ENCODE results near the gene ZFPL1.

Gene ZFPL1

DNA sequence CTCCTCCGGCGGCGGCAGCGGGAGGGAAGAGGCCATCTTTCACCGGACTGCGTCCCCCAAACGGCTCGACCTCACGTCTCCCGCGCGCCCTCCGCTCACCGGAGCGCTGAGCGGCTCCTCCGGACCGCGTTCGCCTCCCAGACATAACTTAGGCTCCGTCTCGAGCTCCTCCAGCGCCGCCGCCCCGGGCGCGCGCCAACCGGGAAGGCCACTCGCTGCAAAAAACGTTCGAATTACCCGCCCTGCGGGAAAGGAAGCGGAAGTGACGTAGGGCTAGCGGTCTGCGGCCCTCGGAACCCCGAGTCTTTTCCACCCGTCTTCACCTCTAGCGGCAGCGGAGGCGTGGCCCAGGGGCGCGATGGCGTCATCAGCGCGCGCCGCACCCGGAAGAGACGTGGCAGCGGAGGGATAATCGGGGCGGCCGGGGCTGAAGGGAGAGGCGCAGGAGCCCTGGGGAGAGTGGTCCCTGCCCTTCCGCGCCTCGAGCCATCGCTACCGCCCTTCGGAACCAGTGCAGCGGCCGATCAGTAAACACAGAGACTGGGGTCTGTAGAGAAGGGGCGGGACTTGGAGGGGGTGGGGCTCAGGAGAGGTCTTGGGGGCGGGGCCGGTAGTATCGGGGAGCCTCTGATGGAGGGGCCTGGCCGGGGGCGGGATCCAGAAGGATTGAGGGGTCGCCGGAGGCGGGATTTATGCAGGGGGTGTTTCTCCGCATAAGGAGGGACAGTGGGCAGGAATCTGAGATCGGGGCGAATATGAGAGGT lies at the start of gene ZFPL1, which contains the start of gene CDCA5:
Gene ZFPL1, plus strand, starts transcription at position 389 of the 764 bp plus-strand sequence. CDS start 477 bp downstream, outside the sequence.
Gene CDCA5, minus strand, starts transcription at position 207 of the 764 bp plus-strand sequence. Its CDS starts 62 bp downstream, at position 145.
- peak; percentile 99 for DNase-seq

DNA sequence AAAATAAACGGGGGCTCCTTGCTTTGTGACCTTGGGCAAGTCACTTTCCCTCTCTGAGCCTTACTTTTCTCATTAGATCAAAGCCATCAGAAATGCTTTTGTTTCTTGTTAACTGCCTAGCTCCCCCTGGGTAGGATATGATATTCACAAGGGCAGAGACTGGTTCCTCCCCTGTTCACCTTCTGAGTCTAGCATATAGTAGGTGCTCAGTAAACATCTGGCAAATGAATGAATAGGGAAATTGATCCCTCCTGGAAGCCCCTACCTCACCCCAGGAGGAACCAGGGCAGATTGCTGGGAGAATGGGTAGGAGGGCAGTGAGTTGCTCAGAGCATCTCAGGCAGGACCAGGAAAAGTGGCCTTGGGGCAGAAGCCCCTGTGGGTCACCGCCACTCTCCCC lies 49.6 kb upstream of the ZFPL1 start:
- no peak for DNase-seq

DNA sequence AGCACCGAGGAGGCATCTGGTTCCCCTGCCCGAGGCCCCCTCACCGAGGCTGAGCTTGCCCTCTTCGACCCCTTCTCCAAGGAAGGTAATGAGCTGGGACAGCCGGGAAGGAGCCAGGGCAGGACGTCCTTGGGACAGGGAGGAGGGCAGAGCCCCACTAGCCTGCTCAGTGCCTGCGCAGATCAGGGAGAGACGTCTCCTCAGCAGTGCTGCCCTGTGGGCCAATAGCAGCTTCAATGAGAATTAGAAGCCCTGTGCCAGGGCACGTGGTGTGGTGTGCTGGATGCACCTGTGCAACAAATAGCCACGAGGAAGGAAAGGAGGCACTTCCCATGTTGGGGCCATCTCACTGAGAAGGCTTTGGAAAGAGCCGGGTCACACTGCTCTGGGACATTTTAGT lies 48.4 kb upstream of the ZFPL1 start:
- DNase-seq: no peak

DNA sequence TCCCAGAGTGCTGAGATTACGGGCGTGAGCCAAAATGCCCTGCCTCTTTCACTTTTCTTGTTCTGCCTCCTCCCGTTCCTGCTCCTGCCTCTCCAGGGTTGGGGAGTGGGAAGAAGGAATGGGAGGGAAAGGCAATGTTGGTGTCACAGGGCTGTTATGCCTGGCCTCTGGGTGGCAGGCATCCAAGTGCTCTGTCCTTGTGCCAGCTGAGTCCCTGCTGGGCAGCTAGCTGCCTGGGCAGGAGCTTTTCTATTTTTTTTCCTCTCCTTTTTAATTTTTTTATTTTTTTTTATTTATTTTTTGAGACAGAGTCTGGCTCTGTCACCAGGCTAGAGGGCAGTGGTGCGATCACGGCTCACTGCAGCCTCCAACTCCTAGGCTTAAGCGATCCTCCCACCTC lies 47.1 kb upstream of the ZFPL1 start:
- no peak for DNase-seq

DNA sequence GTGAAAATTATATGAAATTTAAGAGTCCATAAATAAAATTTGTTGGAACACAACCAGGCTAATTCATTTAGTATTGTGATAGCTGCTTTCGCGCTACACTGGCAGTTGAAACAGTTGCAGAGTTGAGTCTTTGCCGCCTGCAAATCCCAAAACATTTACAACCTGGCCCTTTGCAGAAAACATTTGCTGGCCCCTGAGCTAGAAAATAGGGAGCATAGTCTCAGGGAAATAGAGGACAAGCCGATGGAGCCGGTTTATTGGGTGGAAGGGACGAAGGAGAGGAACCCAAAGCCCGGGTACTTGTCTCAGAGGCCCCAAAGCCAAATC lies 43.5 kb upstream of the ZFPL1 start:
- DNase-seq: no peak

DNA sequence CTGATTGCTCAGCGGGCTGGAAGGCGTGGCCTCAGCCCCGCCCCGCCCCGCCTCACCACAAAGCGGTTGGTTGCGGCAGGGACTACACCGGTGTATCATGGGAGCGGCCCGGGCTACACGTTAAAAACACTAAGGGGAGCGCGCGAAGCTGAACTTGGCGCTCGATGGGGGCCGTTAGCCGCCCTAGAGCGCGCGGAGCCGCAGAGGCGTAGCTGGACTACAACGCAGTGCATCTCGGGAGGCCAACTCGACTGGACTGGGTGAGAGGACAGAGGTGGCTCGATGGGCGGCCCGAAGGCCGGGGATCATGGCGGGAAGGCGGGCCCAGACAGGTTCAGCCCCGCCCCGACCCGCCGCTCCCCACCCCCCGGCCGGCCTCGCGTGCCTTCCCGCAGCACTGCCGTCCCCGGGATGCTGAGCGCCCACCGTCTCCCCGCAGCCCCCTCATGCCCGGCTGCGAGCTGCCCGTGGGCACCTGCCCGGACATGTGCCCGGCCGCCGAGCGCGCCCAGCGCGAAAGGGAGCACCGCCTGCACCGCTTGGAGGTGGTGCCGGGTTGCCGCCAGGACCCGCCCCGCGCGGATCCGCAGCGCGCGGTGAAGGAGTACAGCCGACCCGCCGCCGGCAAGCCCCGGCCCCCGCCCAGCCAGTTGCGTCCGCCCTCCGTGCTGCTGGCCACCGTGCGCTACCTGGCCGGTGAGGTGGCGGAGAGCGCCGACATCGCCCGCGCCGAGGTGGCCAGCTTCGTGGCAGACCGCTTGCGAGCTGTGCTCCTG lies 43.0 kb upstream of the ZFPL1 start, which contains the start of gene SAC3D1:
Gene SAC3D1, plus strand, starts transcription at position 364 of the 776 bp plus-strand sequence. Its CDS starts 83 bp downstream, at position 447.
- peak; percentile 94 for DNase-seq

DNA sequence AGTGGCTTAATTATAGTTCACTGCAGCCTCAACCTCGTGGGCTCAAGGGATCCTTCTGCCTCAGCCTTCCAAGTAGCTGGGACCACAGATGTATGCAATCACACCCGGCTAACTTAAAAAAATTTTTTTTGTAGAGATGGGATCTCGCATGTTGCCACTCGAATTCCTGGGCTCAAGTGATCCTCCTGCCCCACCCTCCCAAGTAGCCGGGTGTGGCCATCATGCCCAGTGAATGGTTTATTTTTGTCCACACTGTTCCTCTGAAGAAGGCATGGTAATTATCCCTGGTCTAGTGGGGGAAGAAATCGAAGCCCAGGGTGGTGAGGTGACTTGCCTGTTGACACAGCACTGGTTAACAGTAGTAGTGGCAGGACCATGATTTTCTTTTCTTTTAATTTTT lies 41.1 kb upstream of the ZFPL1 start:
- DNase-seq: no peak

DNA sequence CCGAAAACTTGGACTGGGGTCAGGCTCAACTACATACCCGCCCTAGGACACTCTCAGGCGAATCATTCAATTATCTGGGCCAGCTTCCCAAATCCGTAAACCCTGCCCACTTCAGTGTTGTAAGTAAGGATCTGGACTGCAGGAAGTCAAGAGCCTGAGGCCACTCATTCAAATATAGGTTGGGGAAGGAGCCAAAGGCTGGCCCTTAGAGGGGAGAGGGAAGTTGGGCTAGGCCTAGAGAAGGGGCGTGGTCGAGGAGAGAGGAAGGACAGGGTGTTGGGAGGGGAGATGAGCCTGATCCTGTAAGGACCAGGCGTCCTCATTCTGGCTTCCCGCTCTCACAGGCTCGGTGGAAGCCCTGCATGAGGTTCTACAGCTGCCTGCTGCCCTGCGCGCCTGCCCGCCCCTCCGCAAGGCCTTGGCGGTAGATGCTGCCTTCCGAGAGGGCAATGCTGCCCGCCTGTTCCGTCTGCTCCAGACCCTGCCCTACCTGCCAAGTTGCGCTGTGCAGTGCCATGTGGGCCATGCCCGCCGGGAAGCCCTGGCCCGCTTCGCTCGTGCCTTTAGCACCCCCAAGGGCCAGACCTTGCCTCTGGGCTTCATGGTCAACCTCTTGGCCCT lies 40.0 kb upstream of the ZFPL1 start:
- no peak for DNase-seq

DNA sequence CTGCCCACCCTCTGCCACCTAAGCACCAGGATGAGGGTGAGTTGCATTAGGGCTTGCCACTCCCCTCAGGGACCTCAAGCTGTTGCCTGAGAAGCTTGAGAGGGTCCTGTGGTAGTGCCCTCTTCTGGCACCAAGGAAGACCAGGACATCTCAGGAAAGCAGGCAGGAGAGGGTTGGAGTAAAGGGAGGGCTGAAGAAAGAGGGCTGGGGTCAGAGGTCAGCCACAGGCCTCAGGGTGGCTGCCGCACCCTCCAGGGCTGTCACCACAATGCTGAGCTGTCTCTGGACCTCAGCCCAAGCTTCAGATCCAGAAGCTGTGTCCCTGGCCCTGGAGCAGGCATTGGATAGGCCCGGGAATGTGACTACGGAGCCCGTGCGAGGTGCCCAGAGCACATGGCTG lies 39.0 kb upstream of the ZFPL1 start:
- DNase-seq: no peak

DNA sequence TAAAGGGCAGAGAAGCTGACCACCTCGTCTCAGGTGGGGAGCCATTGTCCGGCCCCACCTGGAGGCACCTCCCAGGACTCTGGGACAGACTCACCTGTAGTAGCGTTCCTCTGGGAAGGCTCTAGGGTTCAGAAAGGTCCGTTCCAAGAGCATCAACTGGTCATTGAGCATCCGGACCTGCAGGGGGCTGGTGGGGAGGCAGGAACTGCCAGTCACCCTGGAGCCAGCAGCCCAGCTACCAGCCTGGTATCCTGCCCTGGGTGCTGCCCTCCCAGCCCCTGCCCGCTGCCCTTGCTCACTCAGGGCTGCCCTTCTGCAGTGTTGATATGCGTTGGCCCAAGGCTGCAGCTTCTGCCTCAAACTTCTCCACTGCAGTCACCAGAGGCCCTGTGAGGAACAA lies 38.3 kb upstream of the ZFPL1 start:
- DNase-seq: no peak

DNA sequence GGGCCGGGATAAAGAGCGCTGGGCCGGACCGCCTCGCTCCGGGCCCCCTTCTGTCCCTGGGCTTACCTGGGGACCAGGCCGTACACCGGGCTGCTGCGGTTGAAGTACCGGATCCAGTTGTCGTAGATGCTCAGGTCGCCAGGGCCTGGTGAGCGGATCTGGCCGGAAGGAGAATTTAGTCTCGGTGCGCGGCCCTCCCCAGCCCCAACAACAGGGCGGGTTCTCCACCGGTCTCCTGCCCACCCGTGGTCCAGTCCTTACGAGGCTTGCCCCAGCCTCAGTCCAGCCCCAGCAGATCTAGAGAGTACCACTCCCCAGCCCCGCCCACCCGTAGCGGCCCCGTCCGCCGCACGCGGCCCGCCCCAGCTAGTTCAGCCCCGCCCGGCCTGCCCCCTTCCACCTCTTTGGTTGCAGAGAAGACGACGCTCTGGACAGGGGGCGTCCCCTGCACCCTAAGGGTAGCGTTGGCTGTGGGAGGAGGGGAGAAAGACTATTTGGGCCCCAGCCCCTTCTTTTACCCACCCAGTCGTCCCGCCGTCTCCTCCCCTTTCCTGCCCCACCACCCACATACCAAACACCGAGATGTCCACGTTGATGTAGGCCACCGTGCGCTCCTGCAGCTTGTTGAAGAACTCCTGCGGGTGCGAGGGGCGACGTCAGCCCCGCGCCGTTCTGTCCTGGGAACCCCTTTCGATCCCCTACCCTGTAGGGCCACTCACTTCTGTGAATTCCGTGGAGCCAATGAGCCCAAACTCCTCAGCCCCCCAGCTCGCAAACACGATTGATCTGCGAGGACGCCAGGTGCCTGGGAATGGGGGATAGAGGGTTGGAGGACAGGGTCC lies 36.2 kb upstream of the ZFPL1 start:
- peak; percentile 76 for DNase-seq

DNA sequence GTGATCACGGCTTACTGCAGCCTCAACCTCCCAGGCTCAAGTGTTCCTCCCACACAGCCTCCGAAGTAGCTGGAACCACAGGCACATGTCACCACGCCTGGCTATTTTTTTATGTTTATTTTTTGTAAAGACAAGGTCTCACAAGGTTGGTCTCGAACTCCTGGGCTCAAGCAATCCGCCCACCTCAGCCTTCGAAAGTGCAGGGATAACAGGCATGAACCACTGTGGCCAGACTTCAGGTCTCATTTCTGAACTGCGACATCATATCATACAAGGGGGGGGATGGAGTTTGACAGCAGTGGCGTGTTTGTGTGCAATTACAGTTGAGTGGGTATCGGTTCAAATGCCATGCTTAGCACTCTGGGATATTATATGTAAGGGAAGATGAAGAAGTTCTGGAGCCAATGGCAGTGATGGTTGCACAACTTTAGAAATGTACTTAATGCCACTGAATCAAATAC lies 32.6 kb upstream of the ZFPL1 start:
- DNase-seq: no peak

DNA sequence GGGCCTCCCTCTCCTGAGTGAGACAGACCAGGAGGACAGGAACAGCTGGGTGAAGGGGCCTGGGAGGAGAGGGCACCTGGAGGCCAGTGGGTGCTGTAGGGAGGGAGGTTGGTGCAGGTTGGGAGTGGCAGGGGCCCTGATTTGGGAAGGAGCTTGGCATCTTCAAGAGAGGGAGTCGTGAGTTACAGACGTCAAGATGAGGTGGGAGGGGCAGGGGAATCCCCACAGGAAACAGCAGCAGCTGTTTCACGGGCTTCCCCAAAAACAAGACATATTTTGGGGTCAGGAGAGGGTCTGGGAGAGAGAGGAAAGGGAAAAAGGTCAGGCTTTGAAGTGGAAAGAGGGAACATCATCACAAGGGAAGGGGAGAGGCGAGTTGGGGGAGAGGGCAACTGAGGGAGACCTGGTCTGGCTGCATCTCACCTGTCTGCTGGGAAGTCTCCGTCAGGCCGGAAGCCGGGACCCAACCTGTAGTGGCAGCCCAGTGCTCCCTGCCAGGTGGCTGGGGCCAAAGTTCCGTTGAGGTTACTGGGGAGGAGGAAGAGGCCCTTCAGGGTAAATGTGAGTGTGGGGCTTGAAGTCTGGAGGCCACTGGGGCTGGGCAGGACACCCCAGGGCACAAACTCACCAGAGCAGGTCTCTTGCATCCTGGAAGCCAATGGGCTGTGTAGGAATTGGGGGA lies 30.1 kb upstream of the ZFPL1 start:
- DNase-seq: peak; percentile 68

DNA sequence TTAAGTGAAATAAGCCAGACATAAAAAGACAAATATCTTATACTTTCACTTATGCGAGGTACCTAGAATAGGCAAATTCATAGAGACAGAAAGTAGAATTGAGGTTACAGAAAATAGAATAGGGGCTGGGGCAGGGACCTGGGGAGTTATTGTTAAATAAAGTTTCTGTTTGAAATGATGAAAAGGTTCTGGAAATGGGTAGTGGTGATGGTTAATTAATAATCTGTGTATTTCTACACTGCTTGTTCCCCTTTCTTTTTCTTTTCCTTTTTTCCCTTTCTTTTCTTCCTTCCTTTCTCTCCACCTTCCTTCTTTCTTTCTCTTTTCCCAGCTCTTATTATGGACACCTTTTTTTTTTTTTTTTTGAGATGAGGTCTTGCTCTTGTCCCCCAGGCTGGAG lies 28.5 kb upstream of the ZFPL1 start:
- no peak for DNase-seq

DNA sequence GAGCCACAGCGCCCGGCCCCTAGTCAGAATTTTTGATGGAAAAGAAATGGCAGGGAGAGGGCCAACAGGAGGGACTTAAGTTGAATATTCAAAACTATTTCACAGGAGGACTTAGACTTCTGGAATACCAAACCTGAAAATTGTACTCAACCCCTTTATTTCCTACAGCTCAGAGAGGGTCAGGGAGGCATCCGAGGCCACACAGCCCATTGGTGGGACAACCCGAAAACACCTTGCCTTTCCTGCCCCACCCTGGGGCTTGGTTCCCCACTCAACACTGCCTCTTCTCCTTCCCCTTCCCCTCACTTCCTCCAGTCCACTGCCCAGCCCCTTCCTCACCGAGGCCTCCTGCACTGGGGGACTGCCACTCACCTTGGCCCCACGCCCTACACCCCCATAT lies 27.0 kb upstream of the ZFPL1 start:
- DNase-seq: no peak

DNA sequence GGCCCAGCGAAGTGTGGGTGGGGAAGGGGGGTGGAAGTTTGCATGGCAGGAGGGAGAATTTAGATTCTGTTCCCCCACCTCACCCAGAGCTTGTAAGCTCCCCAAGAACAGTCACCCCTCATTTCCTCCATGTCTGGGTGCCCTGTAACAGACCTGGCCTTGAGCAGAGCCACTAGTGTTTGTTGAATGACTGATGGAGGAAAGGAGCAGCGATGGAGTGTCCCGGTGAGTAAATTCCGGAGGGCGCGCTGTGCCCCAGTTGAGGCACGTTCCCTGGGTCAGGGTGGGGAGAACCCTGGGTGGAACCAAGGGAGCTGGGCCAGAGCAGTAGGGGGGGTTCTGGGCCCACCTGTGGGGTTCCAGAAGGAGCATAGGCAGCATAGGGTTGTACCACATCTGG lies 26.5 kb upstream of the ZFPL1 start:
- no peak for DNase-seq

DNA sequence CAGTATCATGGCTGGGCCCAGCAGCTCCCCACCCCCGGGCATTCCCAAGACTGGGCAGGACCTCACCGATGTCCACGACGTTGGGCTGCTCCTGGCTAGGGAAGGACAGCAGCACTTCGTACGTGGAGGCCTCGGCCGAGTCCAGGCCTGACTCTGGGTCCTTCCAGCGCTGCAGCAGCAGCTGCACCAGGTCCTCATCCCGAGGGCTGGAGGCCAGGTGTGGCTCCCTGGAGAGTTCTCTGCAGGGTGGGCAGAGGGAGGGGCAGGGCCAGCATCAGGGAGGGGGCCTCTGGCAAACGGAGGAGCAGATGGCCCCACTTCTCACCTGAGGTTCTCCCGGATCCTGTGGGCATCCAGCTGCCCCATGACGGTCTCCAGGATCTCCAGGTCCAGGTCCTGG lies 26.0 kb upstream of the ZFPL1 start:
- DNase-seq: no peak

DNA sequence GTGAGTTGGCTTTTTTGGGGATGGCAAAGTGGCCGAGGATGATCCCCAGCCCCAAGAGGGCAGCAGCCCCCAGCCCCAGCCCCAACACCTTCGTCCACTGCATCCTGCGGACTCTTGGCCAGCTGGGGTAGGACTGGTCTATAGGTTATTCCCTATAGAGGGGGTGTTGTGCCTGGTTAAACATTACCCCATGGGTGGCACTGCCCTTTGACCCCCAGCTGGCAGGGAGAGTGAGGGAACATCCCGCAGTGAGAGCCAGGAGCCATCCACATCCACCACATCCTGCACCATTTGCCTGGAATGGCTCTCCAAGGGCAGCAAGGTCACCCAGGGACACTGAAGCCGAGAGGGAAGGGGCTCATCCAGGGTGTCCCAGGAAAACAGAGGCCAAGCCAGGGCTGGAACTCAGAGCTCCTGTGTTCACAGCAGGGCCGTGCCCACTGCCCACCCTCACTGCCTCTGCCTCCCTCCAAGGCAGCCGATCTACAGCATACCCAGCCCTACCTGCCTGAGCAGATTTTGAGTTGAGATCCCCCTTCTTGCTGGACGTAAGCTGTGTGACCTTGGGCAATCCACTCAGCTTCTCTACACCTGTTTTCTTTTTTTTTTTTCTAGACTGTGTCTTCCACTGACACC lies 25.5 kb upstream of the ZFPL1 start, which contains the start of gene NAALADL1:
Gene NAALADL1, minus strand, starts transcription at position 135 of the 636 bp plus-strand sequence. Its CDS starts 32 bp downstream, at position 103.
- no peak for DNase-seq

DNA sequence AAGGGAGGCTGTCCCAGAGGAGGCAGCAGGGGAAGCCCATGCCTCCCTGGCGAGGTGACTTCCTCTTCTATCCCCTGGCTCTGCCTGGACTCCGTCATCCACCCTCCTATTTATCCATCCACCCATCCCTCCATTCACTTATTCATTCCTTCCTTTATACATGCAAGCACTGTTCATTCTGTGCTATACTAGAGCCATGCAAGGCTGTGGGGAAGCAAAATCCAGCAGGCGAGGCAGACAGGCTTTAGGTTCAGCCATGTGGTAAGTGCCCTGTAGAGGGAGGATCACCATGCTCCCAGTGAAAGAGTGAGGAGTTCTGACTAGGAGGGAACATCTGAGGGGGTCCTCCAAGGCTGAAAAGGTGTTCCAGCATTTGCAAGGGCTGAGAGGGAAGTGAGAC lies 24.5 kb upstream of the ZFPL1 start:
- no peak for DNase-seq

DNA sequence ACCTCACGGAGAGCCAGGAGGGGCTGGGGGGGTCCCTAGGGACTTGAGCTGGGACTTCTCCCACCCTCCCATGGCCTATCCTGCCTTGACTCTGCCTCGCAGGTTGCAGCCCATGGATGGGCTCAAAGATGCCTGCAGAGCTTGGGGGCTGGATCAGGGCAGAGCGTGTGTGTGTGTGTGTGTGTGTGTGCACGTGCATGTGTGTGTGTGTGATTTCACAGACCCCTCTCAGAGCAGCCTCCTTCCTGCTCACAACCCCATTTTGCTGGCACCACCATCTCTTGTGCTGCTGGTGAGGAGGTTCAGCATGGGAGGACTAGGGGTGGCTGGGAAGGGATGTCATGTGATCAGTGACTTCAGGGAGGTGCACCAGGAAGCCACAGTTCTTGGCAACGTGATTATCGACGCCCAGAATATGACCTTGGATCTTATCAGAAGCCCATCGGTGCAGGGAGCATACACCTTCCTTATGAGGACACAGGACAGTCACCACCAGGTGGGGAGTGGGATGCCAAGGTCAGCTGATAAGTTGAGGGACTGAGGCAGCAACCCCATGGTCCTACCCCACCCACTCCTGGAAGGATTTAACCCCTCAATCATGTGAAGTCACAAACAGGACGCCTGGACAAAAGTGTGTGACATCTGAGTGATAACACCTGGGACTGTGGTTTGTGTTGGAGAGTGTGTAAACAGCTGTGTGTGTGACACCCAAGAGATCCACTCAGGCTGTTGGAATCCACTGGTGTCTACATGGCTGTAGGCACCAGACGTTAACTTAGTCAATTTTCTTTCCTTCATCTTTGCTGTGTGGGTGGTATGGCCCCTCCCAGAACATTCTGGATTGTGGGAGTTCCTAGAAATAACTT lies 23.8 kb upstream of the ZFPL1 start:
- no peak for DNase-seq
